ENCODE data around the gene PSEN1. TPM values are rescaled to one million over a fixed set of nuclear protein-coding genes. Genes with fewer than 3 reads are reported as not detected.
A peak's percentile ranks its signal among the peaks of the same experiment; 100 is the strongest.
"Not testable (repeated sequence)": the region's sequence is repeated elsewhere in the genome, so short reads cannot be mapped to it uniquely, and the experiment has no call there.

The PSEN1 gene
- total RNA-seq, 2 experiments from 2014 or later = 33.9 to 37.3 TPM

GRCh38 chr14:73140811-73141323, 4.6 kb downstream of the PSEN1 start:
- Mint-ChIP-seq H3K36me3 (peaks cover 15% of the 10 kb centered on the region), H3K4me1 (peaks cover 32% of the 10 kb centered on the region), H3K27ac (peak overlapping the region; percentile 5), H3K9me3 (ENCODE audit: low read depth) (no peaks in the 10 kb centered on the region), H3K4me3 (no peak overlapping the region), H3K27me3 (no peaks in the 10 kb centered on the region)
- CTCF ChIA-PET = no interaction called here
- DNase-seq = no peak
- ATAC-seq = no peak

GRCh38 chr14:73142216-73142615, 5.9 kb downstream of the PSEN1 start:
- CTCF ChIA-PET = no interaction called here

GRCh38 chr14:73143003-73143402, 6.7 kb downstream of the PSEN1 start:
- H3K4me3 Mint-ChIP-seq = no peak overlapping the region
- H3K9me3 Mint-ChIP-seq (ENCODE audit: low read depth) = no peaks in the 10 kb centered on the region
- H3K36me3 Mint-ChIP-seq = peaks cover 10% of the 10 kb centered on the region
- DNase-seq (no peak), ATAC-seq (no peak)
- CTCF ChIA-PET = interaction anchor here (0.6 to 1.1 kb wide), 3 partner anchors 11 to 26 kb away, joined by 3 to 4 read pairs (median 3); no protein-coding TSS in a partner anchor
- H3K4me1 Mint-ChIP-seq = peaks cover 26% of the 10 kb centered on the region
- no peaks in the 10 kb centered on the region for H3K27me3 Mint-ChIP-seq
- no peak overlapping the region for H3K27ac Mint-ChIP-seq

More at GRCh38 chr14:73142216-73142615, 5.9 kb downstream of the PSEN1 start:
- no peaks in the 10 kb centered on the region for H3K9me3 Mint-ChIP-seq (ENCODE audit: low read depth)
- peaks cover 30% of the 10 kb centered on the region for H3K4me1 Mint-ChIP-seq
- H3K27me3 Mint-ChIP-seq = no peaks in the 10 kb centered on the region
- DNase-seq = no peak
- H3K36me3 Mint-ChIP-seq = peaks cover 13% of the 10 kb centered on the region
- H3K27ac Mint-ChIP-seq = peak overlapping the region; percentile 48
- no peak overlapping the region for H3K4me3 Mint-ChIP-seq
- ATAC-seq = peak; percentile 38

- Mint-ChIP-seq H3K27ac (no peak overlapping the region), H3K4me1 (peaks cover 26% of the 10 kb centered on the region), H3K4me3 (no peak overlapping the region), H3K36me3 (peaks cover 10% of the 10 kb centered on the region), H3K27me3 (no peaks in the 10 kb centered on the region), H3K9me3 (ENCODE audit: low read depth) (no peaks in the 10 kb centered on the region)
- no peak for DNase-seq
- CTCF ChIA-PET = interaction anchor here (0.7 to 1.1 kb wide), 3 partner anchors 11 to 62 kb away, joined by 3 to 4 read pairs (median 3); no protein-coding TSS in a partner anchor
- ATAC-seq = no peak
Observed at GRCh38 chr14:73143617-73144016, 7.3 kb downstream of the PSEN1 start.

GRCh38 chr14:73145371-73145770, 9.1 kb downstream of the PSEN1 start:
- Mint-ChIP-seq H3K36me3 (peaks cover 18% of the 10 kb centered on the region), H3K9me3 (ENCODE audit: low read depth) (no peaks in the 10 kb centered on the region), H3K4me1 (peaks cover 24% of the 10 kb centered on the region), H3K27me3 (no peaks in the 10 kb centered on the region), H3K4me3 (no peak overlapping the region), H3K27ac (no peak overlapping the region)
- ATAC-seq = no peak
- no peak for DNase-seq
- CTCF ChIA-PET = no interaction called here

GRCh38 chr14:73146111-73146510, 9.8 kb downstream of the PSEN1 start:
- DNase-seq = no peak
- no peak for ATAC-seq
- no peaks in the 10 kb centered on the region for H3K27me3 Mint-ChIP-seq
- H3K4me3 Mint-ChIP-seq = no peak overlapping the region
- CTCF ChIA-PET = no interaction called here
- H3K9me3 Mint-ChIP-seq (ENCODE audit: low read depth) = no peaks in the 10 kb centered on the region
- H3K4me1 Mint-ChIP-seq = peaks cover 19% of the 10 kb centered on the region
- no peak overlapping the region for H3K27ac Mint-ChIP-seq
- H3K36me3 Mint-ChIP-seq = peaks cover 13% of the 10 kb centered on the region

- H3K27ac Mint-ChIP-seq = no peak overlapping the region
- no peaks in the 10 kb centered on the region for H3K27me3 Mint-ChIP-seq
- no peak overlapping the region for H3K4me3 Mint-ChIP-seq
- ATAC-seq = no peak
- no peaks in the 10 kb centered on the region for H3K9me3 Mint-ChIP-seq (ENCODE audit: low read depth)
- peaks cover 25% of the 10 kb centered on the region for H3K36me3 Mint-ChIP-seq
- DNase-seq = no peak
- CTCF ChIA-PET = interaction anchor here (1.1 kb wide), 1 partner anchor 12 kb away, joined by 3 read pairs; no protein-coding TSS in a partner anchor
- peaks cover 5% of the 10 kb centered on the region for H3K4me1 Mint-ChIP-seq
Observed at GRCh38 chr14:73149753-73150152, 13.4 kb downstream of the PSEN1 start.

GRCh38 chr14:73153272-73153671, 17.0 kb downstream of the PSEN1 start:
- H3K4me3 Mint-ChIP-seq = no peak overlapping the region
- peaks cover 33% of the 10 kb centered on the region for H3K36me3 Mint-ChIP-seq
- CTCF ChIA-PET = interaction anchor here (1.0 kb wide), 1 partner anchor 20 kb away, joined by 4 read pairs; no protein-coding TSS in a partner anchor
- no peaks in the 10 kb centered on the region for H3K27me3 Mint-ChIP-seq
- H3K9me3 Mint-ChIP-seq (ENCODE audit: low read depth) = no peaks in the 10 kb centered on the region
- no peak overlapping the region for H3K27ac Mint-ChIP-seq
- no peak for ATAC-seq
- H3K4me1 Mint-ChIP-seq = no peaks in the 10 kb centered on the region
- DNase-seq = no peak

GRCh38 chr14:73162251-73162650, 25.9 kb downstream of the PSEN1 start:
- Mint-ChIP-seq H3K9me3 (ENCODE audit: low read depth) (no peaks in the 10 kb centered on the region), H3K4me1 (no peaks in the 10 kb centered on the region)
- CTCF ChIA-PET = no interaction called here

GRCh38 chr14:73166399-73166798, 30.1 kb downstream of the PSEN1 start:
- no peaks in the 10 kb centered on the region for H3K27me3 Mint-ChIP-seq
- no peak for DNase-seq
- no peak for ATAC-seq
- no peak overlapping the region for H3K27ac Mint-ChIP-seq
- no peak overlapping the region for H3K4me3 Mint-ChIP-seq
- H3K4me1 Mint-ChIP-seq = no peaks in the 10 kb centered on the region
- H3K36me3 Mint-ChIP-seq = peaks cover 25% of the 10 kb centered on the region
- CTCF ChIA-PET = interaction anchor here (0.7 kb wide), 1 partner anchor 1159 kb away, joined by 4 read pairs; no protein-coding TSS in a partner anchor
- no peaks in the 10 kb centered on the region for H3K9me3 Mint-ChIP-seq (ENCODE audit: low read depth)

More at GRCh38 chr14:73162251-73162650, 25.9 kb downstream of the PSEN1 start:
- no peak overlapping the region for H3K27ac Mint-ChIP-seq
- ATAC-seq (no peak), DNase-seq (no peak)
- peaks cover 45% of the 10 kb centered on the region for H3K36me3 Mint-ChIP-seq
- no peak overlapping the region for H3K4me3 Mint-ChIP-seq
- no peaks in the 10 kb centered on the region for H3K27me3 Mint-ChIP-seq

- no peak for ATAC-seq
Observed at GRCh38 chr14:73167727-73168126, 31.4 kb downstream of the PSEN1 start.

GRCh38 chr14:73168274-73168673, 32.0 kb downstream of the PSEN1 start:
- no peak overlapping the region for H3K27ac Mint-ChIP-seq
- no peaks in the 10 kb centered on the region for H3K27me3 Mint-ChIP-seq
- DNase-seq (no peak), ATAC-seq (no peak)
- no peak overlapping the region for H3K4me3 Mint-ChIP-seq
- H3K9me3 Mint-ChIP-seq (ENCODE audit: low read depth) = no peaks in the 10 kb centered on the region
- H3K4me1 Mint-ChIP-seq = peaks cover 3% of the 10 kb centered on the region
- peaks cover 24% of the 10 kb centered on the region for H3K36me3 Mint-ChIP-seq
- CTCF ChIA-PET = no interaction called here

More at GRCh38 chr14:73167727-73168126, 31.4 kb downstream of the PSEN1 start:
- peaks cover 23% of the 10 kb centered on the region for H3K36me3 Mint-ChIP-seq
- no peak overlapping the region for H3K4me3 Mint-ChIP-seq
- H3K4me1 Mint-ChIP-seq = peaks cover 1% of the 10 kb centered on the region
- H3K27me3 Mint-ChIP-seq = no peaks in the 10 kb centered on the region
- CTCF ChIA-PET = no interaction called here
- DNase-seq = no peak
- no peak overlapping the region for H3K27ac Mint-ChIP-seq
- H3K9me3 Mint-ChIP-seq (ENCODE audit: low read depth) = no peaks in the 10 kb centered on the region

GRCh38 chr14:73168691-73169090, 32.4 kb downstream of the PSEN1 start:
- H3K27me3 Mint-ChIP-seq = no peaks in the 10 kb centered on the region
- no peaks in the 10 kb centered on the region for H3K9me3 Mint-ChIP-seq (ENCODE audit: low read depth)
- H3K4me1 Mint-ChIP-seq = peaks cover 3% of the 10 kb centered on the region
- no peak overlapping the region for H3K4me3 Mint-ChIP-seq
- CTCF ChIA-PET = no interaction called here
- ATAC-seq = no peak
- no peak overlapping the region for H3K27ac Mint-ChIP-seq
- peaks cover 23% of the 10 kb centered on the region for H3K36me3 Mint-ChIP-seq
- DNase-seq = no peak

- DNase-seq; H3K27me3 Mint-ChIP-seq; ATAC-seq; CTCF ChIA-PET; H3K9me3 Mint-ChIP-seq (ENCODE audit: low read depth); H3K27ac Mint-ChIP-seq; H3K4me1 Mint-ChIP-seq; H3K4me3 Mint-ChIP-seq: not testable (repeated sequence)
- H3K36me3 Mint-ChIP-seq = peaks cover 22% of the 10 kb centered on the region
Observed at GRCh38 chr14:73169855-73170254, 33.5 kb downstream of the PSEN1 start.

Measured in activated CD8-positive, alpha-beta memory T cell treated with anti-CD3 and anti-CD28 coated beads, Interleukin-2, amount 10 ng/mL, durations not matched to agents 7 days and 5 days (primary cell).